ENCODE measurements around the gene EFNA1.
"Not testable (repeated sequence)": the region's sequence is repeated elsewhere in the genome, so short reads cannot be mapped to it uniquely, and the experiment has no call there.

The EFNA1 gene

DNA sequence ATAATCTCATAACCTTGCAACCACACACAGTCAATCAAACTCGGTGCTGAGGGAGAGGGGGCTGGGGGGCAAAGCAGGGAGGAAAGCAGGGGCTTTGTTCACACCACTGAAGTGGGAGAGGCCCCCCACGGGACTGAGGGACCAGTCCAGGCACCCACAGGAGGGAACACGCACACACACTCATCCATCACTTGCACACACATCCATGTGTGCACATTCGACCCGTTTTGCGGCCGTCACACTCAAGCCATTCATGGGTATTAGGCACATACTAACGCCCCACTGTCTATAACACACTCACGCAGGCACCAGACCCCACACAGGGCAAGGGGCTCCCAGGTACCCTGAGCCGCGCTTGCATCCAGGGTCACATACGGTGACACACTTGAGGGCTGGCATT lies 35.0 kb upstream of the EFNA1 start:
- DNase-seq, result no peak

DNA sequence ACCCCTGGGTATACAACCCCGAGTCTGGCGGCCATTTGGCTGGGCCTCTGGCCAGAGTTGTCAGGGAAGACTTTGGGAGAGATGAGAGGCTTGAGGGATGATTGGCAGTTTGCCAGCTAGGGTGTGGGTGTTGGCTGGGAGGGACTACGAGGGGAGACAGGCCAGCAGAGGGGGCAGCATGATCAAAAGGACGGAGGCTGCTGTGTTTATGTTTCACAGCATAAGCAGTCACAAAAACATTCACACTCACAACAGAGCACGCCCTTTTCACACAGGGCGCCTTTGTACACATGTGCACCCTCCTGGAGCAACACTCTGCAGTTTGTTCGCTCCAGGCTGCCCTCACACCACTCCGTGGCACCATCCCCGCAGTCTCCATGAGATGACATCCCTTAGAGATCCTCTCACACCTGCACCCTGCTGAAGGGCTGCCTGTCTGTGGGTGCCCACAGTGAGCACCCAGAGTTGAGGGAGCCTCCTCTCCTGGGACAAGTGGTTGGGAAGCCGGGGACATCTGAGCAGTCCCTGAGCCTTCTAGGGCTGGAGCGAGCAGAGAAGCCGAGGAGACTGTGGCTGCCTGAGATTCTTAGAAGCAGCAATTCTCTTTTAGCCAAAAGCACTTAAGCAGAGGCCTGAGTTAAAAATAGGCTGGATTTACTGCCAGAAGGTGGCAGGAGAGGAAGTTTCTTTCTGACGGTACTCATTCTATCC lies 33.6 kb upstream of the EFNA1 start:
- DNase-seq, result peak; percentile 53

DNA sequence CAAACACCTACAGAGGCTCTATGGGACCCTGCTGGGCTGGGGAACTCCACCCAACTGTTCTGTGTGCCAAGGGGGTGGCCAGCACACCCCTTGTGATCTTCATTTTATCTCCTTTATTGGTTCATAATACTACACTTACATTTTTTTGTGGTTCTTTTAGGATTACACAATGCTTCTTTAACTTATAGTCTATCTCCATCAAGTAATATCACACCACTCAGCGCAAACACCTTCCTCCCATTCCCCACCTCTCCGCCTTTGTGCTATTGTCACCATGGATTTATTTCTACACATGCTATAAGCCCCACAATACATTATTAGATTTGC lies 33.1 kb upstream of the EFNA1 start:
- DNase-seq, result no peak

DNA sequence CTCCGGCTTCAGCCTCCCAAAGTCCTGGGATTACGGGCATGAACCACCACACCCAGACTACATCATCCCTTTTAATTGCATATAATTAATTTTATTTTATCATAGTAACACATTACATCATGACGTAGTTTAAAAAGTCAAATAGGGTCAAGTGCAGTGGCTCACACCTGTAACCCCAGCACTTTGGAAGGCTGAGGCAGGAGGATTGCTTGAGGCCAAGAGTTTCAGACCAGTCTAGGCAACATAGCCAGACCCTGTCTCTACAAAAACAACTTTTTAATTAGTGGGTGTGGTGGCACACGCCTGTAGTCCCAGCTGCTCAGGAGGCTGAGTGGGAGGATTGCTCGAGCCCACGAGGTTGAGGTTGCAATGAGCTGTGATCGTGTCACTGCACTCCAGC lies 28.3 kb upstream of the EFNA1 start:
- no peak for DNase-seq

DNA sequence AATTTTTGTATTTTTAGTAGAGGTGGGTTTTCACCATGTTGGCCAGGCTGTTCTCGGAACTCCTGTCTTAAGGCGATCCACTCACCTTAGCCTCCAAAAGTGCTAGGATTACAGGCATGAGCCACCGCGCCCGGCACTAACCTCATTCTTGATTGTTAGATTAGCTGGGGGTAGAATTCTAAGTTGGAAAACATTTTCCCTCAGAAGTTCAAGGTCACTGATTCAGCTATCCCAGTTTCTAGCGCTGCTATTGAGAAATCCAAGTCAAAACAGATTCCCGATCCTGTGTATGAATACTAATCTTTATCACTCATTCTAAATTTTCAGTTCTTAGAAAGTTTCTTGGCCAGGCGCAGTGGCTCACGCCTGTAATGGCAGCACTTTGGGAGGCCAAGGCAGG lies 24.4 kb upstream of the EFNA1 start:
- no peak for DNase-seq

DNA sequence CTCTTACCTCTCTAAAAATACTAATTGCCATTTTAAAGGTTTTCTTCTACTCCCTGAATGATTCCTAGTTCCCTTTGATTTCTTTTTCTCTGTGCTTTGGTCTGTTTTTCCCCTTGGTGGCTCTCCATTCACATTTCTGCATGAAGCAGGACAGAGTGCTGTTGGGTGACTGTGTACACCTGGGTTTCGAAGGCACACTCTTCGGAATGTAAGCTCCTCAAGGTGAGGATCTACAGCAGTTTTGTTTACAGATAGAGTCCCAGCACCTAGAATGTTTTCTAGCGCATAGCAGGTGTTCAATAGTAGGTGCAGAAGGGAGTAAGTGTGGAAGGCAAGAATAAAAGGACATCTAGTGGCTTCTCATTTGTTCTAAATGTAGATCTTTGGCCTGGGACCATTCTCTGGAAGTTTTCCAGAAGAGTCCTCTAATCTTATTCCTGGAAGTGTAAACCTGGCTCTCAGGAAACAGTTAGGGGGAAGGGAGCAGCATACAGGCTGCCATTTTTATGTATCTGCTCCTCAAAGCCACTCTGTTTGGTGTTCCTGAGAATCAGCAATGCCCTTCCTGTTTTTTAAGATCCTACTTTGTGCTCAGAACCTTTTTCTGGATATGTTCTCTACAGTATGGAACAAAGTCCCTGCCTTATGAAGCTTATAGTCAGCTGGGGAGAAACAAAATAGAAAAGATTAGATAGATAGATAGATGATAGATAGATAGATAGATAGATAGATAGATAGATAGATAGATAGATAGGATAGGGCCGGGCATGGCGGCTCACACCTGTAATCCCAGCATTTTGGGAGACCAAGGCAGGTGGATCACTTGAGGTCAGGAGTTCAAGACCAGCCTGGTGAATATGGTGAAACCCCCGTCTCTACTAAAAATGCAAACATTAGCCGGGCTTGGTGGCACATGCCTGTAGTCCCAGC lies 22.8 kb upstream of the EFNA1 start:
- no peak for DNase-seq

DNA sequence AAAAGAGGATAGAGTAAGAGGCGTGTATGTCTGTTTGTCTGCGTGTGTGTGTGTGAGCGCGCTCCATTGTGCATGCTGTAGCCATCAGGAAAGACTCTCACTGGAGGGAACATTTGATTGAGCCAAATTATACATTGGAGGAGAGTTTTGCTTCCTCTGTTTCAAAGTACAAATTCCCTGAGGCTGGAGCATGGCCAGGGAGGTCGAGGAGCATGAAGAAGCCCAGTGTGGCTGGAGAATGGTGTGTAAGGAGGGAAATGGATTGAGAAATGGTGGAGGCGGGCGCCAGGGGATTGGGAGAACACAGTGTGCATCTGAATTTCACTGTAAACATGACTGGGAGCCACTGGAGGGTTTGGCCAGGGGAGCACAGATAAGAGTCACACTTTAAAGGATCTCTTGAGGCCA lies 22.1 kb upstream of the EFNA1 start:
- no peak for DNase-seq

DNA sequence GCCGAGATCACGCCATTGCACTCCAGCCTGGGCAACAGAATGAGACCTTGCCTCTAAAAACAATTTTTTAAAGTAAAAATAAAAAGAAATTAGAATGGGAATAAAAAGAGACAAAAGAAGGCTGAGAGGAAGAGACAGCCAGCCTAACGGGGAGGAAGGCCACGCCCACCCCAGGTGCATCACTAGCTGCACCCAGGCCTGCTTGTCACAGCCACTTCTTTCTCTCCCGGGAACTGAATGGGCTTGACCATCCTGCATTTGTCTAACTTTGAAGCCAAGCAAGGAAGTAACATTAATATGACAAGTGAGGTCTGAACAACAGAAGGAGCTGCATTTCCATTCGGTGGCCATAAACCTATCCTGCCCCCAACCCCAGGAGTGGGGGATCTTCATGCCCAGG lies 20.8 kb upstream of the EFNA1 start:
- no peak for DNase-seq

DNA sequence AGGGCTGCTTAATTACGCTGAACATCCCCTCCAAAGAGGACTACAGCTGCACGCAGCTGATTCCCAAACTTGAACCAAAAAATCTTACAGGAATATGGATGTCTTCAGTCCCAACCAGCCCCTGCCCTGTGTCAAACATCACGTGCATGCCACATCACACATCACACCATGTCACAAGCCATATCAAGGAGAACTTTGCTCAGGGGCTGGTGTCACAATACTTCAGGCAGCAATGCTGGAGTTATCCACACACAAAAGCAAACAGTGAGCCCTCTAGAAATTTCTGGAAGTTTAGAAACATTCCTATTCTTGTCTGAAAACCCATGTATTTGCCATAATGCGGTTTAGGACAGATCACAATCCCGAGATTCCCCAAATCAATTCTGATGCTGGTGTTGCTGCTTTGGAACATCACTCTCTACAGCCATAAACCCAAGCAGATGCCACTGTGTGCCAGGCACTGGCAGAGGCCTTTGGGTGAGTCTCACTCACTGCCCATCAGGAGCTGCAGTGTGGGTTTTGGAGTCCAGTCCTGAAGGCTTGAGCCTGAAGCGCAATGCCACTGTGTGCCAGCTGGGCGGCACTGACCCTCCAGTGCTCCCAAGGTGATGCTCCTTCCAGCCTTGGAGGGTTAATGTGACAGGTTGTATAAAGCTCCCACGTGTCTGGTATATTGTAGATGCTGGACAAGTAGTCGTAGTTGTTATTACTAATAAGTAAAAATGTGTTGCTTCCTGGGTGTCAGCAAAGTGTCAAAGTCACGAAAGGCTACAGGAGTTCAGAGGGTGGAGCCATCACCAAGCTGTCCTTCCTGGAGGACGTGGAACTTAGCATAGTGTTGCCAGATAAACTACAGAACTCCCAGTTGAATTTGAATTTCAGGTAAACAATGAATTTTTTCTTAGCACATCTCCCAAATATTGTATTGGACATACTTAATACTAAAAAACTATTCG lies 20.1 kb upstream of the EFNA1 start:
- DNase-seq, result no peak

DNA sequence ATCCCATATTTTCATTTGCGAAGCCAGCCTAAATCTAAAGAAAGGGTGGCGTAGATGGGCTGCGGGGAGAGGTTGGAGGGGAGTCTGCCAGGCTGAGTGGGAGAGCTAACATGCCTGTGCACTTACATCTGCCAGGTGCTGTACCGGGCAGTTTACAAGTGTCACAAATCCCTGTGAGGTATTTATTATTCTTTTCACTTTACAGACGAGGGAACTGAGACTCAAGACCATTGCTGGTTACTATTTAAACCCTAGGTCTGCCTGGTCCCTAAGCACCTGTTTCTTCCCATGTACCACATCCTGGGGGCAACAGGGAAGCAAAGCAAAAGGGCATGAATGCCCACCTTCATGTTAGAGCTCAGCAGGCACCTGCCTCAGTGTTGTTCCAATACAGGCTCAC lies 19.4 kb upstream of the EFNA1 start:
- no peak for DNase-seq

DNA sequence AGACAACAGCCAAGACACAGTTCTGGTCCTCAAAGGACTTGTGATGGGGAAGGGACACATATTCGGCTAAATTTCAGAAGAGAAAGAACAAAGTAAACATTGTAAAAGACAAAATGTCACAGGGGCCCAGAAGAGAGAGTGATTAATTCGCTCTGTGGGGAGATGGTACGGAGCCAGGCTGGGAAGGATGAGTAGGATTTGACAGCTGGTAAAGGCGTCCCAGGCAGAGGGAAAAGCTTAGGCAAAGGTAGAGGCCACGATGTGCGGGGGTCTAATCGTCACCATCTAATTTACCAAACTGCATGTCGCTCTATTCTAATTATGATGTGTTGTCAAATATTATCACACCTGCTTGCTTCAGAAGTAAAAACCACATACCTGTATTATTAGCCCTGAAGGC lies 17.3 kb upstream of the EFNA1 start:
- DNase-seq, result no peak

DNA sequence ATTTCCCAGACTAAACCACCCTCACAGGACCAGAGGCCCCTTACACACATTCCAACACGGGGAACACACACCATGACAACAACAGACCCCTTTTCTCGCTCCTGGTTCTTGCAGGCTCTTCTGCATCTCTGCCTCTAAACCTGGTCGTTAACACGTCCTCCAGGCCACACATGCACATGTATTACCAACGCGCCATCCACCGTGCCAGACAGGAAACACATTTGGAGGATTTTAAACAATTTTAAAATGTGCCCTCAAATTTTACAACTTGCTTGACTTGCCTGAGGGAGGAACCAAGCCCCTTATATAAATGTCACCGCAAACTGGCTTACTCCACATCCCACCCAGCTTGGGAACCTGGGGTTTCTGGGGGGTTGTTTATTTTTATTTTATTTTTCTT lies 16.9 kb upstream of the EFNA1 start:
- no peak for DNase-seq

DNA sequence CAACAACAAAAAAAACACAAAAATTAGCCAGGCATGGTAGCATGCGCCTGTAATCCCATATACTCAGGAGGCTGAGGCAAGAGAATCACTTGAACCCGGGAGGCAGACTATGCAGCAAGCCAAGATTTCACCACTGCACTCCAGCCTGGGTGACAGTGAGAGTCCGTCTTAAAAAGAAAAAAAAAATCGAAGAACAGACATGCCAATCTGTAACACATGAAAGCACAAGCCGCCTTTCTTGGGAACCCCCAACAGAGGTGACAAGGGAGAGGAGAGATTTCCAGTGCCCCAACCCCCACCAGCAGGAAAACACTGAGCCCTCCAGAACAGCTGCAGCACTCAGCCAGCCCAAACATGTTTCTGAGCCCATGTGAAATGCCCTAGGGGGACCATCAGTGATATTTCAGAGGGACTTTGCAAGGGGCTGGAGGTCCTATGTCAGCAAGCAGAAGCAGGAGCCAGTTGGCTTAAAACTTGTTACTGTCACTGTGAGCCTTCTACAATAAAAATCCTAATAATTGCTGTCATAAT lies 14.2 kb upstream of the EFNA1 start:
- DNase-seq, result no peak

DNA sequence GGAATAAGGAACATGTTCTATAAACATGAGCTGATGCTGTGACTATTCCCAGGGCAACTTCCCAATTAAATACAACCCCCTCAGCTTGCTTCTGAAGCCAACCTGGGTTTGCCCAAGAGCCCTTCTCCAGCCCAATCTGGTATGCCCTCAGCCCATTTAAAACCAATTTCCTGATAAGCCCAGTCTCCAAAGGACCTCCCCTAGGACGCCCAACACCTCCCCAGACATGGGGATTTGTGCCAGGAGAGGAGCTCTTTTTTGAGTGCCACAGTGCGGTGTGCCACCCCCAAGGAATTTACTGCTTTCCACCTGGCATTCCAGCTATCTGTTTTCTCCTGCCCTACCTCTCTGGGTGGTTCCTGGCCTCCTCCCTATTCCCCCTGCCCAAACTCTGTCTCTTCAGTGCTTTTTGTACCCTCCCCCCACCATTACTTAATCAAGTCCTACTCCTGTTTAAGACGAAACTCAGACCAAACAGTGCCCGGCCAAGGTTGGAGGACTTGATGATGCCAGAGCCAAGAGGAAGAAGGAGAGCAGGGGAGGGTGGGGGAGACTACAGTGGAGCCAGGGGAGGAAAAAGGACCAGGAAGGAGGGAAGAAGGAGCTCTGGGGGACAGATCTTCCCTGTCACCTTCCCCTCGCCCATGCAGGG lies 11.4 kb upstream of the EFNA1 start:
- no peak for DNase-seq

DNA sequence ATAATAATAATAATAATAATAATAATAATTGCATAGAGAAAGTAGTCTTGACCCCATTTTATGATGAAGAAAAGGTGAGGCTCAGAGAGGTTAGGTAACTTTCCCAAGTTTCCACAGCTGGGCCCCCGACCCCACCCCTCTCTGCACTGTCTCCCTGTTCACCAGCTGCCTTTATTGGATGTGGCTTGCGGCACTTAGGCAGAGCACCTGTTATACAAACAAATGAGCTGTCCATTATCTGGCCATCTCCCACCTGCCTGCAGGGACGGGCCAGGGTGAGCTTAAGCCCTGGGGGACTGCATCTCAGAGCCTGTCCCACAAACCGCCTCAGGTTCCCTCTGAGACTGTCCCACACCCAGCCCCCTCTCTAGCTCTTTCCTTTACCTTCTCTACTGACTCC lies 10.1 kb upstream of the EFNA1 start:
- DNase-seq, result no peak

DNA sequence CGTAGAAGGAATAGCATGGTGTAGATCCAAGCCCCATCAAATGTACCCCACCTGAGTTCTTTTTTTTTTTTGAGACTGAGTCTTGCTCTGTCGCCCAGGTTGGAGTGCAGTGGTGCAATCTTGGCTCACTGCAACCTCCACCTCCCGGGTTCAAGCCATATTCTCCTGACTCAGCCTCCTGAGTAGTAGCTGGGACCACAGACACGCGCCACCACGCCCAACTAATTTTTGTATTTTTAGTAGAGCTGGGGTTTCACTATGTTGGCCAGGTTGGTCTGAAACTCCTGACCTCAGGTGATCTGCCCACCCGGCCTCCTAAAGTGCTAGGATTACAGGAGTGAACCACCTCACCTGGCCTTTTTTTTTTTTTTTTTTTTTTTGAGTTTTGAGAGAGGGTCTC lies 9.6 kb upstream of the EFNA1 start:
- DNase-seq, result not testable (repeated sequence)

DNA sequence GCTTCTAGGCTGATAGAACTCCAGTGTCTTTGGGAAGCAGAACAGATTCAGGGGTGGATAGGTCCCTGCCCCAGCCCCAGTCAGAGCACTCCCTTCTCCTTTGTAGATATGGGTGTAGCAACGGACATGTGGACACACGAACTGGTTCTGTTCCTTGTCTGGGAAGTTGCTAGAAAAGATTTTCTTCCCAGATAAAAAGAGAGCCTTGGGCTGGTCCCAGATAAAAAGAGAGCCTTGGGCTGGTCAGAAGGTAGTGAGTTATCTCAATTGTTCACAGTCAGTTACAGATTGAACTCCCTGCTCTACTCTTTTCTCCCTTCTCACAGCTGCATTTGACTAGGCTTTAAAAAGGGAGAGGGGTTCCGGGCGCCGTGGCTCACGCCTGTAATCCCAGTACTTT lies 7.4 kb upstream of the EFNA1 start:
- DNase-seq, result no peak

DNA sequence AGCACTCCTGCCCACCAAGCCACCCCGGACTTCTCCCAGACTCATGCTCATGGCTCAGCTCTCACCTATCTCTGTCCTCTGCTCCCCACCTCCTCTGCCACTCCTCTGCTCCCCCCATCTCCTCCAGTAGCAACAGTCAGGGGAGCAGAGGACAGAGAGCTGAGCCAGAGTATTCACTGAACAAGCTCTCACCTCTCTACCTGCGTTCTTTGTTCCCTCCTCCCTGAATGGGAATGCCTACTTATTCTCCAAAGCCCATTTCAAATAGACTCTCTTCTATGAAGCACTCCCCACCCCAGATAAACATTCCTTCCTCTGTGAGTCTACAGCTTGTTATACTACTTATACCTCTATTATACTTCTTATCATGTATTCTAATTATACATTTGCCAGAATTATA lies 6.4 kb upstream of the EFNA1 start:
- no peak for DNase-seq

DNA sequence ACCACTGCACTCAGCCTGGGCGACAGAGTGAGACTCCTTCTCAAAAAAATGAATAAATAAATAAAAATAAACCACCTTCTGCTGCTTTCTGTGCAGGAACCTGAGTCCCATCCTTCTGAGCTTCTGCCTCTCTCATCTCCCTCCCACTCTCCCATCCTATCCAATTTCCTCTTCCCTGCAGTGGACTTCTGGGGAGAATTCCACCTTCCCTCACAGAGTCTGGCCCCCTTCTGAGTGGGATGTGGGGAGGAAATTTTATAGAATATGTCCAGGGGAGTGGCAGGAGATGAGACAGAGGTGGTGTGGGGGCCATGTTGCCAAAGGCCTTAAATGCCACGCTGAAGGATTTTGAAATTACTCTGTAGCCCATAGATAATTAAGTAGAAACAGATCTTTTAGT lies 5.4 kb upstream of the EFNA1 start:
- DNase-seq, result no peak

DNA sequence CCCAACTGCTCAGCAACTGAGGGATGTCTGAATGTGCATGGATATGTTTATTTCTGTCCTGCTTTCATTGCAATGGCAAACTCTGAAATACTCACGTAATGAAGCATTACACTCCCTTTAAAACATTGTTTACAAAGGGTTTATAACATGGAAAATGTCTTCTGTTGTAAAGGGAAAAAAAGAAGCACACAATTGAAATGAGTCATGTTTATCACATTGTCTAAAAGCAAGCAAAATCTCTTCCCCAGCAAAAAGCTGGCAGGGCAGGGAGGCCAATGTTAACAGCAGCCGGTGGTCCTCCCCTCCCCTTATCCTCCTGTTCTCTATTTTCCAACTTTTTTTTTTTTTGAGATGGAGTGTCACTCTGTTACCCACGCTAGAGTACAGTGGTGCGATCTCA lies 3.9 kb upstream of the EFNA1 start:
- DNase-seq, result no peak

DNA sequence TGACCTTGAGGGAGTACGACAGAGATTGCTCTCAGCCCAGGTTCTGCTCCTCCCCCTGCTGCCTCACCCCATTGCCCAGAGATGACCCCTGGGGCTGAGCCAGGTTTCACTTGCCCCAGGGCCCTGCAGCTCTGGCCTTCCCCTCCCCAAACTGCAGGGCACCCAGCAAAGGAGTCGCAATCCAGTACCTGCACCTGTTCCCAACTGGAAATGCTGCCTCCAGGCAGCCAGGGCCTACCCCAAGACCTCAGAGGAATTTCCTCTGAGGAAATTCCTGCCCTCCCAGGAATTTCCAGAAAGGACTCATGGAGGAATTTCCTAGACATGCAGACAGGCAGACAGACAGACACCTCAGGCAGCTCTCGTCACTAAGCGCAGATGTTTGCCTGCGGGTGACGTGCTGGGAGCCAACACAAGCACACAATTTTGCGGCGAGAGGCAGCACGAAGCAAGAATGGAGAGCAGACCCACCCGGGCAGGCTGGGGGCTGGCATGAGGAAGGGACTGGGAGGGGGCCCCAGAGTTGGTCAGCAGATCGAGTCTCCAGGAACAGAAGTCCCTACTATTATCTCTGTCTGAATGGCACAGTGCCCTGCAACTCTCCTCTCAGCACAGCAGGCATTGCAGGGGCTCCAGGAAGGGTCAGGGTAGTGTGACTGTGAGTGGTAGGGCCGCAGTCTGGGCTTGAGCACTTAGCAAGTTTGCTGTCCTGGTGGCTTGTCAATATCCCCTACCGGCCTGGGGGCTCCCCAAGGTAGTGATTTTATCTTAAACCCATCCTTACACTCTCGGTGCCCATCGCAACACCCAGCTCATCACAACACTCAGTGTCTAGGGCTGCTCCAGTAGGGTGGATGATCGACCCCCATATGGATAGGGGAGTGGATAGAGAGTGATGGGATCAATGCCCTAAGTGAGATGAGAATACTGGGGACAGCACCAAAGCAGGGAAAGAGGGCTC lies 2.9 kb upstream of the EFNA1 start:
- no peak for DNase-seq
